ENCODE results near the gene NADK2.

DNA sequence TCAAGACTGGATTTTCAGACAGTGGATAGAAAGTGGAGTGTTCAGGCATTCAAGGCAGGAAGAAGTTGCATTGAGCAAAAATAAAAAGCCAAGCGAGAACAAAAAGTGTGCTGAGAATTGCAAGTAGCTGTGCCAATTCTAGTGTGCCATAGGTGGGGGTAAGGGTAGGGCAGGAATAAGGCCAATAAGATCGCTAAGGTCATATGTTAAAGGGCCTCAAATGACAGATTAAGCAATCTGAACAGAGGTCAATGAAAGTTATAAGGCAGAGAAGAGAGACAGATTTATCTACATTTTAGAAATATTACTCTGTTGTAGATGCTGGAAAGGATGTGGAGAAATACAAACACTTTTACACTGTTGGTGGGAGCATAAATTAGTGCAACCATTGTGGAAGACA lies 36.4 kb downstream of the NADK2 start:
- TF ChIP-seq, protein P1, sequence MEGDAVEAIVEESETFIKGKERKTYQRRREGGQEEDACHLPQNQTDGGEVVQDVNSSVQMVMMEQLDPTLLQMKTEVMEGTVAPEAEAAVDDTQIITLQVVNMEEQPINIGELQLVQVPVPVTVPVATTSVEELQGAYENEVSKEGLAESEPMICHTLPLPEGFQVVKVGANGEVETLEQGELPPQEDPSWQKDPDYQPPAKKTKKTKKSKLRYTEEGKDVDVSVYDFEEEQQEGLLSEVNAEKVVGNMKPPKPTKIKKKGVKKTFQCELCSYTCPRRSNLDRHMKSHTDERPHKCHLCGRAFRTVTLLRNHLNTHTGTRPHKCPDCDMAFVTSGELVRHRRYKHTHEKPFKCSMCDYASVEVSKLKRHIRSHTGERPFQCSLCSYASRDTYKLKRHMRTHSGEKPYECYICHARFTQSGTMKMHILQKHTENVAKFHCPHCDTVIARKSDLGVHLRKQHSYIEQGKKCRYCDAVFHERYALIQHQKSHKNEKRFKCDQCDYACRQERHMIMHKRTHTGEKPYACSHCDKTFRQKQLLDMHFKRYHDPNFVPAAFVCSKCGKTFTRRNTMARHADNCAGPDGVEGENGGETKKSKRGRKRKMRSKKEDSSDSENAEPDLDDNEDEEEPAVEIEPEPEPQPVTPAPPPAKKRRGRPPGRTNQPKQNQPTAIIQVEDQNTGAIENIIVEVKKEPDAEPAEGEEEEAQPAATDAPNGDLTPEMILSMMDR (IDR thresholded peaks at IDR 0.05; ENCODE audit: low read depth, low read length), result no peak
- no peak for TF ChIP-seq EZH2phosphoT487 (IDR thresholded peaks at IDR 0.05; ENCODE audit: low read depth)

Data from OCI-LY3 (cell line).